Right atrium auricular region (tissue), 2 donors: ENCODE data around the gene KEAP1. TPM values are rescaled to one million over a fixed set of nuclear protein-coding genes. Genes with fewer than 3 reads are reported as not detected.

Experiments used
- DNase-seq: peaks from one replicate; pipeline ENCODE4 v3.0.0-alpha.2; 2019; ENCODE audit warnings: low spot score
- H3K27ac ChIP-seq, 2 donors: fragments of 200-600 bp; sonication (generic); 1 replicate in 1 of 2; 2 replicates in 1 of 2; pipeline ENCODE4 v1.5.1; 2016 to 2019
- H3K27me3 ChIP-seq, 2 donors: fragments of 200-600 bp; sonication (generic); one replicate each; pipeline versions ENCODE4 v1.5.1 to v1.6.0; 2017 to 2019
- H3K36me3 ChIP-seq: fragments of 200-600 bp; sonication (generic); one replicate; pipeline ENCODE4 v1.5.1; 2016
- H3K4me1 ChIP-seq, 2 donors: fragments of 200-600 bp; sonication (generic); one replicate each; pipeline versions ENCODE4 v1.5.1 to v1.6.0; 2017 to 2019
- H3K4me3 ChIP-seq, 2 donors: fragments of 200-600 bp; sonication (generic); 1 replicate in 1 of 2; 2 replicates in 1 of 2; pipeline ENCODE4 v1.5.1; 2017 to 2019; ENCODE audit warnings: mild to moderate bottlenecking in 1 of 2, moderate library complexity in 1 of 2
- H3K9me3 ChIP-seq, 2 donors: fragments of 200-600 bp; sonication (generic); one replicate each; pipeline ENCODE4 v1.5.1; 2019
- total RNA-seq, 2 donors: library from RNA; depleted of rRNA; stranded (reverse); fragments of >200 nt; gene quantifications; one replicate each; pipeline ENCODE4 v1.1.0, GENCODE V29; 2016
- TF ChIP-seq, protein P1 (sequence below), 2 donors: fragments of 200-600 bp; sonication (generic); IDR thresholded peaks; one replicate each; pipeline ENCODE4 v1.5.1; 2019; ENCODE audit warnings: antibody characterized with exemption in 2 of 2

Gene KEAP1
- total RNA-seq, 2 donors from 2014 or later, result 52.1 to 64.9 TPM

DNA sequence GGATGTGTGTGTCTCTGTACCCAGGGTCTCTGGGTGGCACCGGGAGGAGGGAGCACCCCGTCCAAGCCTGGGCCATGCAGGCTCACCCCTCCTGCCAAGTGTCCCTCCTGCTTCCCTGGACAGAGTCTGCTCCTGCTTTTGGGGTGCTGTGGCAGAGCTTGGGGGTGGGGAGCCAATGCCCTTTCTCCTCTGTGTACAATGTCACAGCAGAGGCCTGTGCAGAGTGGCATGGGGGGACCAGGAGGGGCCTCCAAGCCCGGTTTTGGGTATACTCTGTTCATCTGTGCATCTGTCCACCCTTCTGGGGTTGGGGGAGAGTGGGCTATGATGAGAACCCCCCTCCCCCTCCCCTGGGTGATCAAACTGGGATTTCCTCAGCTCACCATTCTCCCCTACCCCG, 49.3 kb downstream of the KEAP1 start:
- H3K27me3 ChIP-seq, result no peaks in the 10 kb centered on the region

DNA sequence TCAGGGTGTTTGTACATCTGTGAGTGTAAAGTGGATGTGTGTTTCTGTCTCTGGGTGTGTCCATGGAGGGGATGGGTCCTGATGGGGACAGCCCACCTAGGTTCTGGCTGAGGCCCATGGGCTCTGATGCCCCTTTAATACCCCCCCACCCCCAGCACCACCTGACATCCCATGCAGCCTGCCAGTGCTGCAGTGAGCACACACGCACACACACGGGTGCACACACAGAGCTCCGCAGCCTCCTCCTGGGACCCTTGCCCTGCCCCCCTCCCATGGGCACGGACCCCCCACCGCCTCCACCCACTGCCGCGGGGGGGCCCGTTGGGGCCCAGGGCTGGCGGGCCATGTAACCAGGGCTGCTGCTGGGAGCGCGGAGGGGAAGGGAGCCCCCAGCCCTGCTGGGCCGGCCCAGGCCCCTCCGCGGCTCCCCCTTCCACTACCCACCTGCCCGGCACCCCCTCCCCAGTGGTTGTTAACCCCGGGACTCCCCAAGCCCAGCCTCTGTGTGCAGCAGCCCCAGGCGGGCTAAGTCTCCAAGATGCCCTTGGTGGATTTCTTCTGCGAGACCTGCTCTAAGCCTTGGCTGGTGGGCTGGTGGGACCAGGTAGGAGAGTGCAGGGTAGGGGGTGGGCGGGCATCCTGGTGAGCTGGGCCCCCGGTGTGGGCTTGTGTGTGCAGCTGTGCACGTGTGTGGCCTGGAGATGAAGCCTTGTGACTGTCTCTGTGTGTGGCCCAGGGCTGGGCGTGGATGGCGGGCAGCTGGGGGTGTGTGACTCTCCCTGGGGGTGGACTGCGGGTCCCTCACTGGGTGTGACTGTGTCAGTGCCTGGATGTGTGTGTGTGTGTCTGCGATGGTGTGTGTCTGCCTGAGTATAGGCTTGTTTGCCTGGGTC, 50.2 kb downstream of the KEAP1 start:
- no peak overlapping the region for H3K4me3 ChIP-seq
- H3K27me3 ChIP-seq, result no peaks in the 10 kb centered on the region
- H3K27ac ChIP-seq, result no peak overlapping the region
- no peaks in the 10 kb centered on the region for H3K4me1 ChIP-seq
- TF ChIP-seq, protein P1, sequence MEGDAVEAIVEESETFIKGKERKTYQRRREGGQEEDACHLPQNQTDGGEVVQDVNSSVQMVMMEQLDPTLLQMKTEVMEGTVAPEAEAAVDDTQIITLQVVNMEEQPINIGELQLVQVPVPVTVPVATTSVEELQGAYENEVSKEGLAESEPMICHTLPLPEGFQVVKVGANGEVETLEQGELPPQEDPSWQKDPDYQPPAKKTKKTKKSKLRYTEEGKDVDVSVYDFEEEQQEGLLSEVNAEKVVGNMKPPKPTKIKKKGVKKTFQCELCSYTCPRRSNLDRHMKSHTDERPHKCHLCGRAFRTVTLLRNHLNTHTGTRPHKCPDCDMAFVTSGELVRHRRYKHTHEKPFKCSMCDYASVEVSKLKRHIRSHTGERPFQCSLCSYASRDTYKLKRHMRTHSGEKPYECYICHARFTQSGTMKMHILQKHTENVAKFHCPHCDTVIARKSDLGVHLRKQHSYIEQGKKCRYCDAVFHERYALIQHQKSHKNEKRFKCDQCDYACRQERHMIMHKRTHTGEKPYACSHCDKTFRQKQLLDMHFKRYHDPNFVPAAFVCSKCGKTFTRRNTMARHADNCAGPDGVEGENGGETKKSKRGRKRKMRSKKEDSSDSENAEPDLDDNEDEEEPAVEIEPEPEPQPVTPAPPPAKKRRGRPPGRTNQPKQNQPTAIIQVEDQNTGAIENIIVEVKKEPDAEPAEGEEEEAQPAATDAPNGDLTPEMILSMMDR (IDR thresholded peaks at IDR 0.05), result no peak
- peaks cover 15% of the 10 kb centered on the region for H3K36me3 ChIP-seq
- H3K9me3 ChIP-seq, result no peaks in the 10 kb centered on the region
- no peak for DNase-seq

More for the DNA sequence above, 49.3 kb downstream of the KEAP1 start:
- Histone ChIP-seq H3K36me3 (peaks cover 6% of the 10 kb centered on the region), H3K4me1 (no peaks in the 10 kb centered on the region), H3K9me3 (no peaks in the 10 kb centered on the region), H3K27ac (no peak overlapping the region), H3K4me3 (no peak overlapping the region)
- no peak for DNase-seq
- TF ChIP-seq, protein P1 (IDR thresholded peaks at IDR 0.05), result no peak

DNA sequence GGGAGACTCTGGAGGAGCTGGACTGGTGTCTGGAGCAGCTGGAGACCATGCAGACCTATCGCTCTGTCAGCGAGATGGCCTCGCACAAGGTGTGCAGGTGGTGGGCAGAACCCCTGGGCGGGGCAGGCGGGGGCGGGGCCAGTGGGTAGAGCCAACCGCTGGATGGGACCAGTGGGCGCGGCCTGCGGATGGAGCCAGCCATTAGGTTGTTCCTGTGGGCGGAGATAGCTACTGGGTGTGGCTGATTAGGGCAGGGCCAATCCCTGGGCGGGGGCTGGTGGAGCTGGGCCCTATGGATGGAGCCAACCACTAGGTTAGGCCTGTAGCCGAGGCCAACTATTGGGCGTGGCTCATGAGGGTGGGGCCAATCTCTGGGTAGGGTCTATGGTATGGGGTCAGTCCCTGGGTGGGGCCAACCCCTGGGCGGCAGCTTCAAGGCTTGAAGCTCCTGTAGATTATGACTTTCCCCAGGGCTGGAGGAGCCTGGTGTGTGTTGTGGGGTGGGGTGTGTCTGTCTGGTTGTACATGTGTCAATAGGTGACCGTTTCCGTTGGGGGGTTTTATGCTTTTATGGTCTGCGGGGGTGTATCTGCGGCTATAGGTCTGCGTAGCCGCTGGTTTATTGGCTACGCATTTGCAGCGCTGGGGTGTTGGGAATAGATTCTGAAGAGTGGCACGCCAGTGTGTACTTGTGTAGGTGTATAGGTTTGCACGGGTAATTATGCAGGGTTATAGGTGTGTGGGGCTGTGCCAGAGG, 52.1 kb downstream of the KEAP1 start:
- no peaks in the 10 kb centered on the region for H3K27me3 ChIP-seq
- H3K4me1 ChIP-seq, result no peaks in the 10 kb centered on the region
- no peak for DNase-seq
- peaks cover 21% of the 10 kb centered on the region for H3K36me3 ChIP-seq
- no peak overlapping the region for H3K27ac ChIP-seq
- TF ChIP-seq, protein P1 (IDR thresholded peaks at IDR 0.05), result no peak
- no peak overlapping the region for H3K4me3 ChIP-seq
- no peaks in the 10 kb centered on the region for H3K9me3 ChIP-seq

DNA sequence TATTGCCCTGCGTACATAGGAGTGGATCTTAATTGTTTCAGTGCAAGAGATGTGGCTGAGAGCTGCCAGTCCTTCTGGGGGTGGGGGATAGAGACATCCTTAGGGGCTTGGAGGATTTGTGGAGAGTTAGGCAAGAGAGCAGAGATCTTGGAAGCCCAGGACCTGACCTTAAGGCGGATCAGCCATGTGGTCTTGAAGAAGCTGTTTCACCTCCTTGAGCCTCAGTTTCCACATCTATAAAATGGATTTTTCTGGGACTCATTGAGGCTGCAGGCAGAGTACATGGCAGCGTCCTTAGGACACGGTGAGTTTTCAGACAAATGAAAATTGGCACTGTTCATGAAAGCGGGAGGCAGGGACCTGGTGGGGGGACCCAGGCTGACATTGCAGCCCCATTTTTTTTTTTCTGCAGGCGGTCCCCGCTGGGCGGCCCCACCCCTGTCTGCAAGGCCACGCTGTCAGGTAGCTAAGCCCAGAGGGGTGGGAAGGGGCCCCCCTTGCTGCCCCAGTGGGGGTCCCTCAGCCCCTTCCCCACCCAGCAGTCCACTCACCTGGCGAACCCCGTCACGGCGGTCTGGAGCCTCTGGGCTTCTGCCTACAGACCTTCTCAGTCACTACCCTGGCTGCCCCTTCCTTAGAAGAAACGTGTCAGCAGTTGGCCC, 52.8 kb downstream of the KEAP1 start:
- no peak for DNase-seq

DNA sequence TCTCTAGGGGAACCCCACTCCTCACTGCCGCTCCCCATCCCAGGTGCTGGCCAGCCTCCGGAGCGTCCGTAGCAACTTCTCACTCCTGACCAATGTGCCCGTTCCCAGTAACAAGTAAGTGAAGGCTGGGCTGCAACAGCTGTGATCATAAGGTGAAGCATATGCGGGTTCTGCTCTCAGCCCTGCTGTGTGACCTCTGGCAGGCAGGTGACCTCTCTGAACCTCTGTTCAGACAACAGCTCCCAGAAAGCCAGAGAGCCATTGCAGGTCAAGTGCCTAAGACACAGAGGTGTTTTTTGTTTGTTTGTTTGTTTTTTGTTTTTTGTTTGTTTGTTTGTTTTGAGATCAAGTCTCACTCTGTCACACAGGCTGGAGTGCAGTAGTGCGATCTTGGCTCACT, 54.1 kb downstream of the KEAP1 start:
- H3K36me3 ChIP-seq, result peaks cover 21% of the 10 kb centered on the region
- H3K9me3 ChIP-seq, result no peaks in the 10 kb centered on the region
- TF ChIP-seq, protein P1 (IDR thresholded peaks at IDR 0.05), result no peak
- H3K27me3 ChIP-seq, result no peaks in the 10 kb centered on the region
- H3K27ac ChIP-seq, result no peak overlapping the region
- DNase-seq, result no peak
- H3K4me3 ChIP-seq, result no peak overlapping the region
- no peaks in the 10 kb centered on the region for H3K4me1 ChIP-seq

More for the DNA sequence above, 52.8 kb downstream of the KEAP1 start:
- Histone ChIP-seq H3K9me3 (no peaks in the 10 kb centered on the region), H3K36me3 (peaks cover 21% of the 10 kb centered on the region), H3K4me1 (no peaks in the 10 kb centered on the region), H3K27me3 (no peaks in the 10 kb centered on the region), H3K4me3 (no peak overlapping the region), H3K27ac (no peak overlapping the region)
- TF ChIP-seq, protein P1 (IDR thresholded peaks at IDR 0.05), result no peak
